DND-41 (cell line): Measurements from ENCODE around the gene REELD1.

Source experiments
- ATAC-seq: fragments of 200-7000 bp; cut with Tn5 transposase; 3 replicates; pipeline ENCODE4 v1.9.1; 2021; ENCODE audit warnings: low read depth; ENCODE audit not compliant: insufficient read depth
- DNase-seq: peaks from one replicate; pipeline ENCODE4 v3.0.0-alpha.2; 2020
- H2AFZ ChIP-seq: 2 replicates; pipeline ENCODE4 v1.6.0; 2012; ENCODE audit warnings: low read depth, low read length
- H3K27ac ChIP-seq: 2 replicates; pipeline ENCODE4 v1.5.1; 2012; ENCODE audit warnings: low read length, inconsistent platforms
- H3K27me3 ChIP-seq: fragments of 200-600 bp; sonication (generic); 2 replicates; pipeline ENCODE4 v1.6.0; 2012; ENCODE audit warnings: low read length, mild to moderate bottlenecking, inconsistent platforms; ENCODE audit not compliant: insufficient read depth, poor library complexity
- H3K36me3 ChIP-seq: 2 replicates; pipeline ENCODE4 v1.5.1; 2012; ENCODE audit warnings: low read length, inconsistent platforms; ENCODE audit not compliant: insufficient read depth
- H3K4me1 ChIP-seq: 2 replicates; pipeline ENCODE4 v1.5.1; 2012; ENCODE audit warnings: mild to moderate bottlenecking, low read length; ENCODE audit not compliant: insufficient read depth
- H3K4me2 ChIP-seq: 2 replicates; pipeline ENCODE4 v1.6.0; 2012; ENCODE audit warnings: mild to moderate bottlenecking, moderate library complexity, low read length, inconsistent platforms; ENCODE audit not compliant: insufficient read depth
- H3K4me3 ChIP-seq, 2 experiments: fragments of 200-600 bp in 1 of 2; shearing (Covaris generic) in 1 of 2; 2 replicates each; pipeline ENCODE4 v1.5.1; 2012 to 2016; ENCODE audit warnings: inconsistent platforms in 2 of 2, low read length in 2 of 2, mild to moderate bottlenecking in 2 of 2, low read depth in 1 of 2, moderate library complexity in 1 of 2
- H3K79me2 ChIP-seq: 2 replicates; pipeline ENCODE4 v1.6.0; 2012; ENCODE audit warnings: low read length, inconsistent platforms; ENCODE audit not compliant: insufficient read depth
- H3K9ac ChIP-seq: 2 replicates; pipeline ENCODE4 v1.6.0; 2012; ENCODE audit warnings: low read depth, mild to moderate bottlenecking, inconsistent platforms, low read length, moderate library complexity
- H3K9me3 ChIP-seq: 2 replicates; pipeline ENCODE4 v1.5.1; 2012; ENCODE audit warnings: low read length, moderate library complexity, mild to moderate bottlenecking, inconsistent platforms; ENCODE audit not compliant: insufficient read depth, severe bottlenecking
- H4K20me1 ChIP-seq: 2 replicates; pipeline ENCODE4 v1.6.0; 2012; ENCODE audit warnings: low read length; ENCODE audit not compliant: insufficient read depth
- CTCF ChIP-seq: IDR thresholded peaks from 2 replicates; pipeline ENCODE4 v1.5.1; 2012; ENCODE audit warnings: borderline replicate concordance, low read length, moderate library complexity, mild to moderate bottlenecking; ENCODE audit not compliant: poor library complexity, severe bottlenecking; ENCODE audit errors: extremely low read depth
- EZH2 ChIP-seq: IDR thresholded peaks from 3 replicates; pipeline ENCODE4 v1.6.1; 2012; ENCODE audit warnings: borderline replicate concordance, low read depth, mild to moderate bottlenecking, moderate library complexity, low read length, inconsistent platforms; ENCODE audit not compliant: severe bottlenecking

REELD1 gene

GRCh38 chr4:146211440-146211839 is 2.9 kb upstream of the REELD1 start:
- Histone ChIP-seq H3K79me2 (no peaks in the 10 kb centered on the region), H4K20me1 (no peaks in the 10 kb centered on the region), H3K4me2 (no peak overlapping the region), H3K36me3 (no peaks in the 10 kb centered on the region), H3K4me3 (no peak overlapping the region), H3K27ac (no peak overlapping the region), H3K27me3 (peaks cover 10% of the 10 kb centered on the region), H3K9ac (no peak overlapping the region), H2AFZ (no peak overlapping the region), H3K4me1 (0 out of 2 replicates have a peak, but pooled peaks cover 3% of the 10 kb centered on the region), H3K9me3 (no peaks in the 10 kb centered on the region)
- no peak for TF ChIP-seq CTCF
- no peak for TF ChIP-seq EZH2
- ATAC-seq (peak; percentile 88), DNase-seq (peak; percentile 39)

- DNase-seq (no peak), ATAC-seq (no peak)
- H3K4me3 ChIP-seq: no peak overlapping the region
- no peaks in the 10 kb centered on the region for H3K9me3 ChIP-seq
- no peaks in the 10 kb centered on the region for H4K20me1 ChIP-seq
- no peak for TF ChIP-seq CTCF
- no peak for TF ChIP-seq EZH2
- no peaks in the 10 kb centered on the region for H3K79me2 ChIP-seq
- H3K4me1 ChIP-seq: 0 out of 2 replicates have a peak, but pooled peaks cover 3% of the 10 kb centered on the region
- peaks cover 6% of the 10 kb centered on the region for H3K27me3 ChIP-seq
- no peak overlapping the region for H3K27ac ChIP-seq
- no peaks in the 10 kb centered on the region for H3K36me3 ChIP-seq
- no peak overlapping the region for H3K4me2 ChIP-seq
- no peak overlapping the region for H3K9ac ChIP-seq
- H2AFZ ChIP-seq: no peak overlapping the region
Observed at GRCh38 chr4:146212781-146213180, 1.6 kb upstream of the REELD1 start.

- Histone ChIP-seq H3K79me2 (no peaks in the 10 kb centered on the region), H3K4me1 (no peaks in the 10 kb centered on the region), H4K20me1 (no peaks in the 10 kb centered on the region), H2AFZ (no peak overlapping the region), H3K27me3 (peaks cover 10% of the 10 kb centered on the region), H3K27ac (no peak overlapping the region), H3K9ac (no peak overlapping the region), H3K36me3 (no peaks in the 10 kb centered on the region), H3K9me3 (no peaks in the 10 kb centered on the region), H3K4me3 (no peak overlapping the region), H3K4me2 (no peak overlapping the region)
- ATAC-seq (no peak), DNase-seq (no peak)
- TF ChIP-seq CTCF (no peak), EZH2 (no peak)
Observed at GRCh38 chr4:146222313-146222712, 8.0 kb downstream of the REELD1 start.
